BJ (cell line): ENCODE measurements around the gene ZDHHC18. TPM values are rescaled to one million over a fixed set of nuclear protein-coding genes. Genes with fewer than 3 reads are reported as not detected.

Experiments used
- CTCF ChIA-PET: fragments of 350-600 bp; formaldehyde crosslinking; extraction: SDS; loops from one replicate; lab custom pipeline; 2021; ENCODE audit warnings: antibody characterized with exemption, inconsistent platforms; lab: Yijun Ruan, JAX
- POLR2A ChIA-PET: fragments of 300-600 bp; sonication (Branson Sonifier 250); formaldehyde crosslinking; extraction: SDS; loops from one replicate; lab custom pipeline; 2021; ENCODE audit warnings: antibody characterized with exemption; lab: Charles Lee
- DNase-seq: peaks from one replicate; pipeline ENCODE4 v3.0.0-alpha.2; 2011; ENCODE audit warnings: low read depth
- H3K27me3 ChIP-seq: 2 replicates; pipeline ENCODE4 v1.6.0; 2011; ENCODE audit warnings: low read length; ENCODE audit not compliant: control insufficient read depth, insufficient read depth
- H3K36me3 ChIP-seq: 2 replicates; pipeline ENCODE4 v1.5.1; 2011; ENCODE audit warnings: low read length; ENCODE audit not compliant: control insufficient read depth, insufficient read depth
- H3K4me3 ChIP-seq: 2 replicates; pipeline ENCODE4 v1.5.1; 2011; ENCODE audit warnings: low read depth, mild to moderate bottlenecking, control low read depth, low read length
- polyA plus RNA-seq: library from polyadenylated mRNA; depleted of rRNA; stranded (reverse); fragments of >200 nt; gene quantifications from 2 replicates; pipeline ENCODE4 v1.2.3, GENCODE V29; 2011
- TF ChIP-seq, protein P1 (sequence below): IDR thresholded peaks from 2 replicates; pipeline ENCODE4 v1.5.1; 2011; ENCODE audit warnings: low read depth, mild to moderate bottlenecking, control low read depth, inconsistent platforms, low read length, moderate library complexity; ENCODE audit not compliant: insufficient read depth

Gene ZDHHC18
- polyA plus RNA-seq, 1 experiment, result 42.1 TPM

GRCh38 chr1:26788515-26788785 is 38.0 kb upstream of the ZDHHC18 start:
- 0 out of 2 replicates have a peak, but pooled peaks cover 1% of the 10 kb centered on the region for H3K36me3 ChIP-seq
- CTCF ChIA-PET, result interaction anchor here (0.6 to 6.2 kb wide), 40 partner anchors 10 to 288 kb away, joined by 3 to 210 read pairs (median 5); no protein-coding TSS in a partner anchor
- peak overlapping the region; percentile 54 for H3K4me3 ChIP-seq
- POLR2A ChIA-PET, result interaction anchor here (0.6 to 1.0 kb wide), 4 partner anchors 20 to 577 kb away, joined by 3 to 9 read pairs (median 4); no protein-coding TSS in a partner anchor
- no peak for DNase-seq
- TF ChIP-seq, protein P1, sequence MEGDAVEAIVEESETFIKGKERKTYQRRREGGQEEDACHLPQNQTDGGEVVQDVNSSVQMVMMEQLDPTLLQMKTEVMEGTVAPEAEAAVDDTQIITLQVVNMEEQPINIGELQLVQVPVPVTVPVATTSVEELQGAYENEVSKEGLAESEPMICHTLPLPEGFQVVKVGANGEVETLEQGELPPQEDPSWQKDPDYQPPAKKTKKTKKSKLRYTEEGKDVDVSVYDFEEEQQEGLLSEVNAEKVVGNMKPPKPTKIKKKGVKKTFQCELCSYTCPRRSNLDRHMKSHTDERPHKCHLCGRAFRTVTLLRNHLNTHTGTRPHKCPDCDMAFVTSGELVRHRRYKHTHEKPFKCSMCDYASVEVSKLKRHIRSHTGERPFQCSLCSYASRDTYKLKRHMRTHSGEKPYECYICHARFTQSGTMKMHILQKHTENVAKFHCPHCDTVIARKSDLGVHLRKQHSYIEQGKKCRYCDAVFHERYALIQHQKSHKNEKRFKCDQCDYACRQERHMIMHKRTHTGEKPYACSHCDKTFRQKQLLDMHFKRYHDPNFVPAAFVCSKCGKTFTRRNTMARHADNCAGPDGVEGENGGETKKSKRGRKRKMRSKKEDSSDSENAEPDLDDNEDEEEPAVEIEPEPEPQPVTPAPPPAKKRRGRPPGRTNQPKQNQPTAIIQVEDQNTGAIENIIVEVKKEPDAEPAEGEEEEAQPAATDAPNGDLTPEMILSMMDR, result no peak
- H3K27me3 ChIP-seq, result no peaks in the 10 kb centered on the region

GRCh38 chr1:26788836-26789611 is 37.5 kb upstream of the ZDHHC18 start:
- H3K27me3 ChIP-seq, result no peaks in the 10 kb centered on the region
- DNase-seq, result no peak
- ChIA-PET CTCF (interaction anchor here (0.6 to 6.2 kb wide), 43 partner anchors 10 to 289 kb away, joined by 3 to 210 read pairs (median 5); no protein-coding TSS in a partner anchor), POLR2A (interaction anchor here (0.6 to 1.0 kb wide), 4 partner anchors 21 to 577 kb away, joined by 3 to 9 read pairs (median 4); no protein-coding TSS in a partner anchor)
- TF ChIP-seq, protein P1, result peak; percentile 93
- peak overlapping the region; percentile 54 for H3K4me3 ChIP-seq
- peaks cover 2% of the 10 kb centered on the region; the same call in 1 of the 2 replicates for H3K36me3 ChIP-seq

DNA sequence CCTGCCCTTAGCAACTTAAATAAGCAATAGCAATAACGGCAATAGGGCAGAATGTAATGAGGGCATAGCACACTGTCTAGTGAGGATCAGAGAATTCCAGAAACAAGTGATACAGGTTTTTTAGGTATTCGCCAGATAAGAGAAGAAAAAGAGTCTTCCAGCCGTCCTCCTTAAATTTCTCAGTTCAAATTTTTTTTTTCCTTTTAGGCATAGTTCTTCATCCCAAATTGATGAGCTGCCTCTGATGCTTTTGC is 36.9 kb upstream of the ZDHHC18 start:
- Histone ChIP-seq H3K27me3 (no peaks in the 10 kb centered on the region), H3K36me3 (peaks cover 6% of the 10 kb centered on the region), H3K4me3 (no peak overlapping the region)
- ChIA-PET POLR2A (interaction anchor here (1.0 kb wide), 1 partner anchor 92 kb away, joined by 4 read pairs; no protein-coding TSS in a partner anchor), CTCF (interaction anchor here (0.7 to 6.2 kb wide), 23 partner anchors 9 to 289 kb away, joined by 3 to 210 read pairs (median 9); no protein-coding TSS in a partner anchor)
- DNase-seq, result no peak
- TF ChIP-seq, protein P1, result no peak

GRCh38 chr1:26789931-26790330 is 36.6 kb upstream of the ZDHHC18 start:
- Histone ChIP-seq H3K27me3 (no peaks in the 10 kb centered on the region), H3K4me3 (no peak overlapping the region), H3K36me3 (peaks cover 9% of the 10 kb centered on the region)
- DNase-seq, result no peak
- ChIA-PET POLR2A (no interaction called here), CTCF (interaction anchor here (0.7 to 6.2 kb wide), 18 partner anchors 9 to 252 kb away, joined by 3 to 210 read pairs (median 9); no protein-coding TSS in a partner anchor)
- TF ChIP-seq, protein P1, result no peak

- H3K27me3 ChIP-seq, result no peaks in the 10 kb centered on the region
- ChIA-PET POLR2A (no interaction called here), CTCF (interaction anchor here (0.8 to 6.2 kb wide), 14 partner anchors 8 to 199 kb away, joined by 3 to 210 read pairs (median 8); no protein-coding TSS in a partner anchor)
- DNase-seq, result no peak
- TF ChIP-seq, protein P1, result no peak
- H3K36me3 ChIP-seq, result peaks cover 12% of the 10 kb centered on the region
- H3K4me3 ChIP-seq, result no peak overlapping the region
These were observed 35.9 kb upstream of the ZDHHC18 start for GRCh38 chr1:26790551-26790953.
